Stimulated activated CD4-positive, alpha-beta T cell treated with anti-CD3 and anti-CD28 coated beads, TNF-alpha, amount 100 ng/mL, for 48 hours (primary cell): ENCODE results near the gene LAMA2.
"Not testable (repeated sequence)": the region's sequence is repeated elsewhere in the genome, so short reads cannot be mapped to it uniquely, and the experiment has no call there.

Experiments
- DNase-seq, 3 donors: peaks; one replicate each; pipeline ENCODE4 v3.0.0-alpha.2; 2020; ENCODE audit warnings: low read depth in 3 of 3

LAMA2 gene

GRCh38 chr6:129117355-129117754, 234.4 kb downstream of the LAMA2 start:
- no peak for DNase-seq

- no peak for DNase-seq
These were observed 238.1 kb downstream of the LAMA2 start for GRCh38 chr6:129120856-129121638.

GRCh38 chr6:129124347-129124746, 241.4 kb downstream of the LAMA2 start:
- DNase-seq, result no peak

DNA sequence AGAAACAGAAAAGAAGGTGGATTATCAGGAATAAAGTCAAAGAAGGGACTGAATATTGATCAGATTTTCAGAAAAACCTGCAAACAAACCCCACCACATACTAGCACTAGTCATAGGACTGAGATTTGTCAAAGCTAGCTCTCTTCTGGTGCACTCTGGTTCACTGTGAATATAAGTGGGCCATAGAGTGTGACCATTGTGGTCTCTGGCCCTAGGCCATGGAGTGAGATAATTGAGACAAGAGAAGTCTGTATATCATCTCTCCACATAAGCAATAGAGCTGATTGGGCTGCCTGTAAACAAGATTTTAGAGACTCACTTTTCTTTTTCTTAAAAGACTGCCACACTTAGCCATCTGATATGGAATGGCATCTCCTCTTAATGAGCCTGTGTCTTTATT, 247.2 kb downstream of the LAMA2 start:
- DNase-seq, result no peak

- no peak for DNase-seq
These were observed 248.2 kb downstream of the LAMA2 start for GRCh38 chr6:129130959-129131681.

- no peak for DNase-seq
These were observed 250.8 kb downstream of the LAMA2 start for GRCh38 chr6:129133770-129134192.

DNA sequence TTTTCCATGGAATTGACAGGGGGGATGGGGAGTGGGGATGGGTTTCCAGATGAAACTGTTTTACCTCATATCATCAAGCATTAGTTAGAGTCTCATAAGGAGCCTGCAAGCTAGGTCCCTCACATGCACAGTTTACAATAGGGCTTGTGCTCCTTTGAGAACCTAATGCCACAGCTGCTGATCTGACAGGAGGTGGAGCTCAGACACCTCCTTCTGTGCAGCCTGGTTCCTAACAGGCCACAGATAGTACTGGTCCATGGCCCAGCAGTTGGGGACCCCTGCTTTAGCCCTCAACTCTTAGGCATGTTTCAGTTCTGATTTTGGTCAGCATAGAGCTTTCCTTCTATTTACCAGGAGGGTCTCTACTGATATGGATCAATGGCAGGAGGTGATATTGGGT, 251.6 kb downstream of the LAMA2 start:
- DNase-seq, result no peak

GRCh38 chr6:129135451-129135850, 252.5 kb downstream of the LAMA2 start:
- no peak for DNase-seq

- no peak for DNase-seq
These were observed 253.8 kb downstream of the LAMA2 start for GRCh38 chr6:129136751-129137150.

GRCh38 chr6:129138739-129139405, 255.9 kb downstream of the LAMA2 start:
- no peak for DNase-seq

DNA sequence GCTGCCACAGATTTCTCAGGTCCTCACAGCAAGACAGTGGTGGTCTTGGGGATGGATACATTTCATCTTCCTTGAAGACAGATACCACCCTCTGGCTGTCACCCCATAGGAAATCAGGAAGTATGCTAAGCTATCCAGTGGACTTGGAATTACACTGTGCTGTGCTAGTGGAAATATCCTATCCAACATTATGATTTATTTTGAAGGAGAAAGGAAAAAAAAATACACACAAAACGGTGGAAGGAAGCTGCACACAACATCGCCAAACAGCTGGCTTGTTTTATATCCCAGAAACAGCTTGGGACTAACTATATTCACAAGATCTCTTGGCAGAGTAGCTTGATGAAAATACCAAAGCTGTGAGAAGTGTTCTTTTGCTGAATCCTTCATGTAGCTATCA, 257.6 kb downstream of the LAMA2 start:
- no peak for DNase-seq

DNA sequence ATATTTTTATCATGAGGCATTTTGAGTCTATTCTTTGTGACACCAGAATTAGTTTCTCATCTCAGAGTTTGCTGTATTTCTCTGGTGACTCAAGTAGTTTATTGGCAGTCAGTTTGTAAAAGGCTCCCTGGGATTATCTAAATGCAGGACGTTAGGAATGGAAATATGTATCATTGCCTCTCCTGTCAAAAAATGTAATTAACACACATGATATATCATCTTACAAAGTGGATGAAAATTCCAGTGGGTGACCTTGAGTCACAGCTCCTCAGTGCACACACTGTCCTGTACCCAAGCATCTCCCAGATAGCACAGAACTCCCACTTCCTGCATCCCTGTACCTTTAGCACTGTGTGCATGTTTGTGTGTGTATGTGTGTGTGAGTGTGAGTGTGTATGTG, 258.6 kb downstream of the LAMA2 start:
- DNase-seq, result no peak

DNA sequence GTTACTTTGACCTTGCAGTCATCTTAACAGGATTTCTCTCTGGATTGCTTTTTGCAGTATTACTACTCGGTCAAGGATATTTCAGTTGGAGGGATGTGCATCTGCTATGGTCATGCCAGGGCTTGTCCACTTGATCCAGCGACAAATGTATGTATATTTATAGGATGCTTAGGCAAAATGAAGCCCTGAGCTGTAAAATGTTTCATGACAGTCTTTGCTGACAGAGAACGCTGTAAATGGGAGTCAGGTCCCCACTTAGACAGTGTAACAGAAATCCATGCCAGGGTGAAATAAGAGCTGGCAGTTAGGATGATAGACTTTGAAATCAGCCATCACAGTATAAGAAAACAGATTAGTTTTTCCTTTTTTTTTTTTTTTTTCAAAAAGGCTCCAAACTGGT, 264.0 kb downstream of the LAMA2 start:
- DNase-seq, result no peak

- no peak for DNase-seq
These were observed 267.6 kb downstream of the LAMA2 start for GRCh38 chr6:129150507-129150906.

GRCh38 chr6:129153257-129153656, 270.3 kb downstream of the LAMA2 start:
- no peak for DNase-seq

DNA sequence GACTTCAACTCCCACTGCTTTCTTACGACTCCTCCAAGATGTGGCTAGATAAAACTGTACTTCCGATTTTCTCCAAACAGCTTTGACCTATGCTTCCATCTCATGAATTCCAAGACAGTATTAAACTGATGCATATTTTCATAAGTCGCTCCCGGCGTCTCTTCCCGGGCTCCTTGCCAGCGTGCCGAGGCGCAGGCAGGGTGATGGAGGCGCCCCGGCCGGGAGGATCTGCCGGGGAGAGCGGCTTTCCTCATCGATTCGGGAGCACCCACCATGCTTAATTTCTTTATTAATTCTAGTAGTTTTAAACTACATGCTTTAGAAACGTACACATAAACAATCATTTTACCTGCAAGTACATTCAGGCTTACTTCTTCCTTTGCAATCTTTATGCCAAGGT, 276.3 kb downstream of the LAMA2 start:
- DNase-seq, result not testable (repeated sequence)

DNA sequence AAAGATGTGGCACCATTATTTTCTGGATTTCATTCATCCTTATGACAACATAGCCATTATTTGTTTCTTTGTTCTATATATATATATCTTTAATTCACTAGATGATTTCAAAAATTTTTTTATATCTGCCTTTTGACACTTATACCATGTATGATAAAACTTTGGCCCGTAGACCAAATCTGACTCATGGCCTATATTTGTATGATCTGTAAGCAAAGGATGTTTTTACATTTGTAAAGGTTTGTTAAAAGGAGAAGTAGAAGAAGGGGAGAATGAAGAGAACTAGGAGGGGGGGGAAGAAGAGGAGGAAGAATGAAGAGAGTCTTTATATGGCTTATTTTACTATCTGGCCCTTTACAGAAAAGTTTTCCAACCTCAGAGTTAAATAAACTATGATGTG, 279.7 kb downstream of the LAMA2 start:
- DNase-seq, result no peak

GRCh38 chr6:129163551-129163950, 280.6 kb downstream of the LAMA2 start:
- DNase-seq, result no peak

DNA sequence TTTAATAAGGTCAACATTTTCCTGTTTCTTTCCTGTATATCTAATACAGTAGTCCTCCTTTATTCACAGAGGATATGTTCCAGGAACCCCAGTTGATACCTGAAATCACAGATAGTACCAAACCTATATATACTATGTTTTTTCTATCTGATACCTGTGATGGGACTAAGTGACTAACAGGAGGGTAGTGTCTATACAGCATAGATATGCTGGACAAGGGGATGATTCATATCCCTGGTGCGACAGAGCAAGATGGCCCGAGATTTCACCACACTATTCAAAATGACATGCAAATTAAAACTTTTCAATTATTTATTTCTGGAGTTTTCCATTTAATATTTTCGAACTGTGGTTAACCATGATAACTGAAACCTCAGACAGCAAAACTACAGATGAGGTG, 281.1 kb downstream of the LAMA2 start:
- DNase-seq, result no peak

GRCh38 chr6:129172279-129172995, 289.5 kb downstream of the LAMA2 start:
- DNase-seq, result not testable (repeated sequence)

GRCh38 chr6:129175066-129175465, 292.1 kb downstream of the LAMA2 start:
- no peak for DNase-seq

- DNase-seq, result no peak
These were observed 294.9 kb downstream of the LAMA2 start for GRCh38 chr6:129177801-129178200.
